Iris pigment epithelial cell (primary cell): ENCODE data around the gene MTAP.

Source experiments
- DNase-seq: peaks from one replicate; pipeline ENCODE4 v3.0.0-alpha.2; 2011; ENCODE audit warnings: low read depth

The MTAP gene

DNA sequence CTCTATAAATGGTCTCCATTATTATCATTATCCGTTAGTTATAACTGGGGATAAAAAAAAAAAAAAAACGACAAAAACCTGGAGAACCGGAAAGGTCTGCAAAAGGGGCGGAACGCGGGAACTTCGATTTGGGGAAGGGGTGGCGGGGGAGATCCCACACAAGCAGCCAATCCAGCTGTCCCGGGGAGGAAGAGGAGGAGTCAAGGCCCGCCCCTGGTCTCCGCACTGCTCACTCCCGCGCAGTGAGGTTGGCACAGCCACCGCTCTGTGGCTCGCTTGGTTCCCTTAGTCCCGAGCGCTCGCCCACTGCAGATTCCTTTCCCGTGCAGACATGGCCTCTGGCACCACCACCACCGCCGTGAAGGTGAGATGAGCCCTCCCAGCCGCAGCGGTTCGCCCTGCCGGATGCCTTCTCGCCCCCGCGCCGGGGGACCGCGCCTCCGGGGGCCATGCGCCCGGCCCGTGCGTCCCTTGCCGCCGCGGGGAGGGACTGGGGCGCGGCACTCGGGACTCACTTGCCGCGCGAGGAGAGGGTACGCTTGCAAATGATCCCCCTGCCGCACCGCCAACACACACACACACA is at the start of gene MTAP:
MTAP (plus strand) TSS at position 219 of the 583 bp plus-strand sequence; CDS start at position 332, 113 bp downstream.
- peak; percentile 95 for DNase-seq

DNA sequence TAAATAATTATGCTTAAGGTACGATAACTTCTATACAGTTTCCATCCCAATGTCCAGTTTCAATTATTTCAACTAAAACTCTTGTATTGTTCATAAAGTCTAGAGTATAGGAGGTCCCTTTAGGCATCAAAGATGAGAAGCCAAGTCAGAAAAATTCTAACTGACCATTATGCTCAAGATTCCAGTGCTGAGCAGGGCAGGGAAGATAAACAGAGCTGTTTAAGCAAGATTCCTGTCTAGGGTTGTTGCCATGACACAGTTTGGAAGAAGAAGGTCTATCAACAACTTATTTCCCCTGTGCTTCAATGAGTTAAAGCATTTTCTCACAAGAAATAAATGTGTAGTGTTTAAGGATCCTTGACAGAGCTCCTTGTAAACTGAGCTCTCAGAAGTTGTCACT is 48.9 kb upstream of the MTAP start:
- DNase-seq: no peak

DNA sequence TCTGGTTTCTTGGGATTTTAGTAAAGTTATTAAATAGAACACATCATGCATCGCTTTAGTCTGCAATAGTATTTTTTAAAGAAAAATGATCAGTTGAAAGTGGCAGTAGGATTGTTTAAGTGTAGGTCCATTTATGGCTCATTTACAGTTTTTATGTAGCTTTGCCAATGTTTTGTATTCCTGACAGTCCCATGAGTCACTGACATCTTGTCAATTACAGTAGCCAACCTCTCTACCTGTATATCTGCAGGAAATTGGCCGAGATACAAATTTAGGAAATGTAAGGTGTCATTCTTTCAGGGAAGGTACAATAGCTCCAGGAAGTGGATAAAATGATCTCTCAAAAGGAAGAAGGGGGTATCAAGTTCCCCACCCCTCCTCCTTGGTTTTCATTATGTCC is 47.7 kb upstream of the MTAP start:
- DNase-seq: no peak

DNA sequence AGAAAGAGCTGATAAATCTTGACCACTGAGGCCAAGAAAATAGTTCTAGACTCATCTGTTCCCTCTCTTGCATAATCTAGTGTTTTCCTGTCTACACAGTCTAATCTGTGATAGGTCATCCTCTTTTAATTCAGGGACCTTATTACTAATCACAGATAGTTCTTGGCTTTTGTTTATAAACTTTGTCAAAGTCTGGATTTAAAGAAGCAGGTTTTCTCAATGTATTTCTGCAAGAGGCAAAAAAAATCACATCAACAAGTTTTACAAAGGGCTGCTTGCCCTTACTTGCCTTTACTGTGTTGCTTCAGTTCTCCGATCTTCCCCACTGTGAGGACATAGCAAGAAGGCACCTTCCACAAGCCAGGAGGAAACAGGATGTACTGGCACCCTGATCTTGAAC is 43.9 kb upstream of the MTAP start:
- peak; percentile 73 for DNase-seq

DNA sequence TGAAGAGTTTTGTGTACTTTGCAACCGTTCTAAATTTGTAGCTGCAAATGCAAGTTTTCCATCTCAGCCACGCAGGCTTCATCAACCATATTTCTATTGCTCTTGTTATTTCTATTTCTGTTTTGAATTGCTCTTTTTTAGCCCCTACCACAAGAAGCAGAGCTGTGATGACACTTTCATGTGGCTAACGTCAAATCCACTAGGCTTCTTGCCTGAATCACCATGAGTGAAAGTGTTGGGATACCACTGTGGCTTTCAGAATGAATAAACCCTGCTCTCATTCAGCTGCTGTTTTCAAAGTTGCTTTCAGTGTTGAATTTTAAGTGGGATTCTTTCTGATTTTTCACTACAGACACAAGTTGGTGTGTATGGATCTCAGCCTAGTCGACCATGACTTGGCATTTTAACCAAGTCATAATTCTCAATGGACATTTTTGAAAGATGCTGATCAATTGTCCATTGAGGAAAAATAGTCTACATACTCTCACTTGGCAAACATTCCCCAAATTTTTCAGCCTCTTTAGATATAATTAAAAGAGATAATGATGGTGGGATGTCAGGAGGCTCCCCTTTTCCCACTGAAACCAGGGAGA is 41.0 kb upstream of the MTAP start:
- no peak for DNase-seq

DNA sequence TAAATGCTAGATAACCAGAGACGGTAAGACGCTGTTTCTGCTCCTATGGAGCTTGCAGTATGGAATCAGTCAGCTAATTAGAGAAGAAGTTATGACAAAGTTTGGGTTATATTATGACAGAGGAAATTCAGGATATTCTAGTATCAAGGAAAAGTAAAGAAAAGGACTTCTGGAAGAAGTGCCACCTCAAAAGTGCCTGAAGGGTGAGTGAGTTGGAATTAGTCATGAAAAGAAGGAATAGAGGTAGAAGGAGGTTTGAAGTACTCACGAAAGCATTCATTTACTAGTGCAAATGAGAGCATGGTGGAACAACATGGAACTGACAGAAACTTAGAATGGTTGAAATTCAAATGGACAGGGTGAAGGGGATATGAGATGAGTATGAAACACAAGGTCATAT is 40.4 kb upstream of the MTAP start:
- DNase-seq: no peak

DNA sequence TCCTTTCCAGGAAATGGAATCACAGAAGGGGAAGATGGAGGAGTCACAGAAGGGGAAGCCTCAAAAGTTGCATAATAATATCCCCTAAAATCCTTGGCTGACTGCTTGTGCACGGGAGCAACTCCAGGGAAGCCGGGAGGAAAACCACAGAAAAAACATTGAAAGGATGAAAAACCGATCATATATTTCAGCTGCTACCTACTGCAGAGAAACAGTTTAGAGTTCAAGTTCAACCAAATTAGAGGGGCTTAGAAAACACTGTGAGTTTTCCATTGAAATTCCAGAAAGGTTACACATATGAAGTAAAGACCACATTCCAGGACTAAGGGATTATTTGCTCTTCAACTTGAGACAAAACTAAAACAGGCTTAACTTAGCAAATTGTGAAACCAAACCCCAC is 37.6 kb upstream of the MTAP start:
- no peak for DNase-seq

DNA sequence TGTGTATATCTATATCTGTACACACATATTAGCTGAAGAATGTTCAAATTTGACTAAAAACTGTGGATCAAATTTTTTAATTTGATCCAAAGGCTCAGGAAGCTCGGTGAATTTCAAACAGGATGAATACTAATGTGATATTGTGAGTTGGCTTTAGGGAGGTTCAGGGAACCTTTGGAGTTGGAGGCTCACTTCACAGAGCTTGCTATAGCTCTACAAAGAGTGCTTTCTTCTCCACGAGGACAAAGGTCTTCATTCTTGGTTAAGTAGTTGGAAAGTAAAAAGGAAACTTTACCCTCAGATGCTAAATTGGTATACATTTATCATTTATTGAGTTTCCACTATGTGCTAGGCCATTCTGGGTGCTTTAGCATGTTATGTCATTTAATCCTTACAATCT is 36.3 kb upstream of the MTAP start:
- no peak for DNase-seq

DNA sequence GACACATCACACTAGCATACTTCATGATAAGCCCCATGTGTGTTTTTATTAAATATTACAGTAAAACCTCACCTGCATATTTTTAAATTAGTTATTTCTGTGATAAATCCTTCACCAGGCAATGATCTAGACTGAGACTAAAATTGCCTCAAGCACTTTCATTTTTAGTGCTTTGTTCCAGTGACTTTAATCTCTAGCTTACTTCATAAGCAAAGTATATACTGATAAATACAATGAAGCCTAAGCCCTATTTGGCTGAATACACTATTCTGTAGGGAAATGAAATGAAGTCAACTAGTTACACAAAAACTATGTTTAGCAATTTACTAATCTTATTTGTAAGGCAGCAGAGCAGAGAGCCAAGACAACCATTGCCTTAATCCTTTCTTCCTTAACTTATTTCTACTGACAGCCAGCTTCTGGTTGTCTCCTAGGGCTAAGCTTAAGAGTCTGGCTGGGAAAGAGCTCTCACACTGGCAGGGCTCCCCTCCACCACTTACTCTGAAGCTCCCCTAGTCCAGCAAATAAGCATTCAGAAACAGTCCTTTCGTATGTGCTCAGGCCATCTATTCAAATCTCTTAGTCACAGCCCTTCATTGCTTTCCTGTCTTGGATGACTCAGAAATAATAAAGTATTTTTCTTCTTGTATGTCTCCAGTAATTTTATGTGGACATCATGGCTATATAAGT is 31.4 kb upstream of the MTAP start:
- peak; percentile 96 for DNase-seq

DNA sequence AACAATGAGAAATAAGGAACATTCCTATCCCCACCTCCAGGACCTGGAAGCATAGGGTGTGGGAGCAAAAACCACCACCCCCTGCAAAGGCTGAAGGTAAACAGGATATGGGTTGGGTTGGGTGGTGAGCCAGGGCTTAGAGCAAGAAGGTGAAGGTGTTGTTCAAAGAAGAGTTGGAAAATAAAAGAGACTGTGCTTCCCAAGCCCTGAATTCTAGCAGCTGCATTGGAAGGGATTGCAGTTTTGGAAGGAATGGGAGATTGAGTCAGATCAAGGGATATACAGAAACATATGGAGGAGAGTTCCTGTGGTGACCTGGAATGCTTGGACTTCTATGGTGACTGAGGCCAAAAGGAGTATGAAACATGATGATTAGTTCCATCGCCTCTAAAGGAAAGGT is 24.7 kb upstream of the MTAP start:
- DNase-seq: peak; percentile 77

DNA sequence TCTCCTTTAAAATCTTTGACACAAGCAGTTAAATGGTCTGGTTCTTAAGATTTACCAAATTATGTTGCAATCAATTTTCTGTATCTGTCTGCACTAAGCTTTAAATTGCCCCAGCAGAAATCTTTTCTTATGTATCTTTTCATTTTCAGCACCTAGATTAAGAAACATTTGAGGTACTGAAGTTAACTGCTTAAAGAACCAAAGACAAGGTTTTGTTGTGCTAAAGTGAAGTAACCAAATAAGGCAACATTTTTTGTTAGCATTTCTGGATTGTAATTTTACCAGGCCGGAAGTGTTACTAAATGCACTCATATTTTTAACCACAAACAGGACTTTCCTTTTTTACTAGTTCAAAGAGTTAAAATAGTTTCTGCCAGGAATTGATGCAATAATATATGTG is 24.1 kb upstream of the MTAP start:
- peak; percentile 83 for DNase-seq

DNA sequence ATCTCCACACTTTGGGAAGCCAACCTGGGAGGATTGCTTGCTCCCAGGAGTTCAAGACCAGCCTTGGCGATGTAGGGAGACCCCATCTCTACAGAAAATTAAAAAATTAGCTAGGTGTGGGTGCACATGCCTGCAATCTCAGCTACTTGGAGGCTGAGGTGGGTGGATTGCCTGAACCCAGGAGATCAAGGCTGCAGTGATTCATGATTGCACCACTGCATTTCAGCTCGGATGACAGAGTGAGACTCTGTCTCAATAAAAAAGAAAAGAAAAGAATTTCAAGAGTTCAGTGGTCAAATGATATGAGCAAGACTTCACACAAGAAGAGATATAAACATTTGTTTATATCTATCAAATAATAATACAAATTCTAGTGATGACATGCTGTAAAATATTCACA is 23.0 kb upstream of the MTAP start:
- DNase-seq: peak; percentile 86

DNA sequence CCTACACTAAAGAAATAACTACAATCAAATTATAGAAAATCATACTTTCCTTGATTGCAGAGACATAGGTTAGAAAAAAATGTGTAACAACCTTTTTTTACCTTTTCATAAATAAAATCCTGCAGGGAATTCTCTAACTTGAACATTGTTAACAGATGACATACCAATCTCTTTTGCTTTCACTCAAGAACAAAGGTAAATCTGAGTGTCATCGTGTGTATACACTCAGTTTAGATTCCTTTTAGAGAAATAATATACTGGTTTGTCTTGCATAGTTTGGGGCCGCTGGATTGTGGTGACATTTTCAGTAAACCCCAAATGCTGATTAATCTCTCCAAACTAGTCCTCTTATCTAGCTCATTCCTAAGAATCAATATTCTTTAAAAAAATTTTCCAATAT is 20.8 kb upstream of the MTAP start:
- no peak for DNase-seq

DNA sequence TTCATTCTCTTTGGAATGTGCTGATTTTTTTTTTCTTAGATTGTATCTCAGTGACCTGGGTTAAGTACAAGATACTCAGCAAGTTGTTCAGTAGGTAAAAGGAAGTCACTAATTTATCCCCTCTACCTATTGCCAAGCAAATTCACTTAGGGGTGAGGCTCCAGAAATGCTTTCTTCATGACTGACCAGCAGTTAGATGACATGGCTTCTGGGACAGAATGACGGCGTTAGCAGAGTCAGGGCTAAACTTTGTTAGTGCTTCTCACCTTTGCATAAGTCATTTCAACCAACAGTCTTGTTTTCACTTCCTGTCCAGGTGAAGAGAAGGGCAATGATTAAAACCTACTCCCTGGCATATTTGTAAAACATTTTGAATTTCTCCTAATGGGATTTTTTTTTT is 20.2 kb upstream of the MTAP start:
- no peak for DNase-seq

DNA sequence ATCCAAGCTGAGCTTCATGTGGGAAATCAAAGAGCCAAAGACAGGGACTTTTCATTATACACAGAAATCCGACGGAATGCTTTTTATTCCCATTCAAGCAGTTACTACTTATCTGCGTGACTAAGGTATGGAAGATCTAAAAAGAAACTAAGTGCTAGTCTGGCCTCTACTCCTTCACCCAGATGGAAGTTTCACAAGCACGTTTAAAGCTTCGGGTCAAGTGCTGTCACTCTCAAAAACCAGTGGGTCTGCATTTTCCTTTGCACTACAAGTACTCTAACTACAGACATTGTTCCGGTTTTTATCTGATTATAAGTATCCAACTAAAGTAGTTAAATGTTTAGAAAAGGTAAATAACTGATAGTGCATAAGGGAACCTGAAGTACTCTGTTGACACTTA is 13.7 kb upstream of the MTAP start:
- no peak for DNase-seq

DNA sequence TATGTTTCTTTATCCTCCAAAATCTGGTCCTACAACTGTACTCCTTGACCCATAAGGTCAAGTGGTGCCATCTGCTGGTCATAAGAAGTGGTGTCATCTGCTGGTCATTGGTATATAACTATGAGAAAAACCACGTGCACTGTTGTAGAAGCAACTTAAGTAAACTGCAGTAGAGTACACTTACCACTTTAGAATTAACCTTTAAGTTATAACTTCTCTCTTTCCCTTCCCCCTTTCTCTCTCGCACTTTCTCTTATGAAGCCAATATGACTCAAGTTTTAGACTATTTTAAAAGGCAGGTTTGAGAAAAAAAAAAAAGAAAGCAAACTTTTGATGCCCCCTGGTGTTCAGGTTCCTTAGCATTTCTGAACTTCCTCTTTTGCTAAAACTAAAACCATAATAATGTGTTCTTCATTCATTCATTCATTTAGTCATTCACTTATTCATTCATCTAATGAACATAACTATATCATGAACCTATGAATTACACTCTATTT is 12.8 kb upstream of the MTAP start:
- peak; percentile 93 for DNase-seq

DNA sequence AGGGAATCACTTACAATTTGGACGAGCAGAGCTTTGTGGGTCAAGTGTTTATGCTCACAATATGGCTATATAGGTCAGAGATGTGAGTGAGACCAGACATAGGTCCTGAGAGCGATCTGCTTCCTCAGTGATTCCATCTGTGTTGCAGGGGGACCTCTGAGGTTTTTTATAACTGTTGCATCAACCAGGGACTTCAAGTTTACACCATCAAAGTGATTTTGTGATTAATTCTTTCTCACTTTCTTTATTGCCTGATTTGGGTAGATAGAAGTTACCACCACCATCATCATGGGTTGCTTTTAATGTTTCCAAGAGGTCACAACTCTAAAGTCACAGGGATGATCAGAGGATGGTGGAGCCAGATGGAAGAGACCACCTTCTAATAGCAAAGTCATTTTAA is 7.0 kb upstream of the MTAP start:
- no peak for DNase-seq

DNA sequence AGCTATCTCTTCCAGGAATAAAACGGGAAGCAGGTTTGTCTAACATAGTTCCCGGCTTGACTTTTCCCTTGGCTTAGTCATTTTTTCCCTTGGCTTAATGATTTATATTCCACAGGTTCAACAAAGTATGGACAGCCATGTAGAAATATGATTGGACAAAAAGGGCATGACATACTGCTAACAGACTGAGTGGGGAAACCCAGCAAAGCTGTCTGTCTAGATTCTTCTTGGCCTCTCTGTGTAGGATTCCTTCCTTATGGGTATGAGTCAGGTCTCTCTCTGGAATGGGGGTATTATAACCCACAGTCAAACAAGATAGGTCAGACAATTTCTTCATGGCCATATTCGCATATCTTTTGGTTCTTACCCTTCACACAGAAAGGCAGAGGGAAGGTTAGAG is 5.7 kb upstream of the MTAP start:
- peak; percentile 80 for DNase-seq

DNA sequence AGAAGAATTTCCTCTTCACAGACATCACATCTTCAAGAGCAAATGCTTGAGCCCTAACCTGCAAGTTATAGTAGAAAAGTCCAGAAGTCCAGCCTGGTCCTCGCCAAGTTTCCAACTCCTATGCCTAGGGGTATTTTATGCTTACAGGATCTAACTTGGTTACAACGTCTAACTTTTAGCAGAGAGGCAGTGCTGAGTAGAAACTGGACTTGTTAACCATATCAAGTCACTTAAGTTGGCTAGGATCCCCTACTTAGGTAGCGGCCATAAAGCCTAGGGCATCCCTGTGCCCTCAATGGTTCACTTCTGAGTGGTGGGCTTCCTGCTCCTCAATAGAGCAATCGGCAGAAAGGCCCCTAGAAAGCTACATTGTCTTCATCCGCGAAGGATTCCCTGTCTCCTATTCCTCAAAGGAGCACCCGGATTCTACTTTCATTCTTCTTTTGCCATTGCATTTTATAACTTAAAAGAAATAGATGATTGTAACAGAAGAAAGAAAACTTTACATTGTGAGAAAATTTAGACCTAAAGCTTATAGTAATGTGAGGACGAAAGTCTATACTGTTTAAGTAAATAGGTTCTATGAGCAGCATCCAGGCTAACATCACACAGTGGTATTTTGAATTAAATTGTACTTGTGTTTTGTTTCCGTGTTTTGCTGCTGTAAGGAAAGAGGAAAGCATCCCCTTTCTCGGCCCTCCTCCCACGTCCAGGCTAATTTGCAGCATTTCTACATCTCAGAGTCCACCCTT is 1.3 kb upstream of the MTAP start:
- no peak for DNase-seq

DNA sequence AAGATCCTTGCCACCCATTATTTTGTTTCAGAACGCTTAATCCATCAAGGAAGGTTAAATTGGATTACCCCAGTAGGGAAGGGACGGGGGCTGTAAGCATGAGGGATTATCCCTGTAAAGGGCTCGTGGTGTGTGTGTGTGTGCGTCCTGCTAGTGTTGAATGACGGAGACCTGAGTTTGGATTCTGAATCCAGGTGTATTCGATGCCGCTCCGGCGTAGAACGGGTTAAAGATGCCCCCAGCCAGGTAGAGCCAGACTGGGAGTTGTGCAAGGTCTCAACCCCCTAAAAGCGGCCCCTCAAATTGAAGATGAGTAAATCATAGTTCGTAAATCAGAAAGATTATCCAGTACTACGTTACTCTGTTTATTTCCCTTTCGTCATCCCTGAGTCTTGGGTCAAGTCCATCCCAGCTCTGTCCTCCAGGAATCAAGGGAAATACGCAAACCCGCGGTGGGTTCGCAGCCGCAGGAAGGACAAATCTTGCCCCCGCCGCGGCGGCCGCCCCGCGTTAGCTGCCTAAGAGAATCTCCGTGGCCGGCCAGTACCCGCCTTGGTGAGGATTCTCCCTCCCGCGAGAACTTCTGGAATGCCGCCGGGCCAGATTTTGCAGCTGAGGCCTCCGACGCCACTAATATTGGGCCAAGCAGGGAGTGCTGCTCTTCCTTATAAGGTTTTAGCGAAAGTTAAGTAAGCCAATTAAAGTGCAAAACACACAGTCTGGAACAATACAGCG is 586 bp upstream of the MTAP start:
- DNase-seq: peak; percentile 92

DNA sequence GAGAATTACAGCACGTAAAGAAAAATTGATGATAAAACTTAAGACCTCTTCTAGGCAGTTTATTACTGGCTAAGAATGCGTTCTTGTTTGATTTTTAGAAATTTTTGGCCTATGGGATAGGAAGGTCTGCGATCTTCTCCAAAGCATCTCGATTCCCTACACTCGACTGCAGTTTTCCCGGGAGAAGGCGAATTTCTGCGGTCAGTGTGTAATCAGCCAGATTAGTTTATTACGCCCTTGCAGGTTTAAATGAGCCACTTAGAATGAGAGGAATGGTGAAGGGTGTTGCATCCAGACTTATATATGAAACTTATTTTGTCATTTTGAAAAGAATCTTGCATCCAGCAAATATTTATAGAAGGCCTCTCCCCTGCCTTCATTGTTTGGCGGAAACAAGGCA is 1.2 kb downstream of the MTAP start:
- no peak for DNase-seq

DNA sequence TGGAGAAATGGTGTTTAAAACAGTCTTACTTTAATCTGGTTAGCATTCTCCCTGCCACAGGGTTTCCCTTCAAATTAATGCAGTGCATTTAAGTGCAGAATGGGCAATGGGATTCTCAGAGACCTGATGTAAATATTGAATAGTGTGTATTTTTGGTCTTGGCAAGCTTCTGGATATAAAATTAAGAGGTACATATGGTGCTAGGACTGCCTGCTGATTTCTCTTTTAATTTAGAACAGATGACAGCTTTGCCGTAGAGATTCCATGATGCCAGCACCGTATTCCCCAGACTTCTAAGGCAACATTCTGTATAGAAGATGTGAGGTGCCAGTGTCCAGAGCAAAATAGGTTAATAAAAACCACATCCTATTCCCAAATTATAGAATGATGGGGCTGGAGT is 1.9 kb downstream of the MTAP start:
- no peak for DNase-seq
